Panc1 (cell line): ENCODE measurements around the gene SGMS2. TPM values are rescaled to one million over a fixed set of nuclear protein-coding genes. Genes with fewer than 3 reads are reported as not detected.

Experiments
- ATAC-seq: fragments of 200-7000 bp; cut with Tn5 transposase; 2 replicates; pipeline ENCODE4 v1.9.1; 2020; ENCODE audit warnings: mild to moderate bottlenecking, moderate library complexity
- BruUV-seq: library from RNA; stranded (reverse); fragments of 400-500 nt; replicated peaks from 2 replicates; lab custom pipeline; 2021; lab: Mats Ljungman, UMichigan
- CTCF ChIA-PET: fragments of 300-600 bp; sonication (Branson Sonifier 250); formaldehyde crosslinking; loops from one replicate; lab custom pipeline; 2022; ENCODE audit warnings: antibody characterized with exemption; lab: Charles Lee
- POLR2A ChIA-PET: fragments of 300-600 bp; sonication (Branson Sonifier 250); formaldehyde crosslinking; loops from one replicate; lab custom pipeline; 2022; ENCODE audit warnings: antibody characterized with exemption; lab: Charles Lee
- DNase-seq: peaks from one replicate; pipeline ENCODE4 v3.0.0-alpha.2; 2010; ENCODE audit warnings: low read depth, low spot score
- H3K27ac ChIP-seq: 2 replicates; pipeline ENCODE4 v1.5.1; 2011; ENCODE audit warnings: mild to moderate bottlenecking, low read length, inconsistent platforms
- H3K27me3 ChIP-seq: fragments of 200-500 bp; sonication (Bioruptor generic); 2 replicates; pipeline ENCODE4 v1.6.0; 2014; ENCODE audit warnings: low read length, inconsistent platforms; ENCODE audit not compliant: control insufficient read depth, insufficient read depth
- H3K36me3 ChIP-seq: fragments of 200-500 bp; sonication (Bioruptor generic); 2 replicates; pipeline ENCODE4 v1.5.1; 2014; ENCODE audit warnings: inconsistent platforms, mild to moderate bottlenecking, low read length, moderate library complexity; ENCODE audit not compliant: control insufficient read depth, insufficient read depth
- H3K4me1 ChIP-seq: 2 replicates; pipeline ENCODE4 v1.5.1; 2011; ENCODE audit warnings: inconsistent platforms, mild to moderate bottlenecking, low read length, moderate library complexity; ENCODE audit not compliant: control insufficient read depth, insufficient read depth
- H3K4me3 ChIP-seq, 2 experiments: 2 replicates each; pipeline ENCODE4 v1.5.1; 2011 to 2012; ENCODE audit warnings: low read depth in 2 of 2, low read length in 2 of 2, mild to moderate bottlenecking in 2 of 2, inconsistent platforms in 1 of 2, moderate library complexity in 1 of 2
- H3K9me3 ChIP-seq: fragments of 200-500 bp; sonication (Bioruptor generic); 2 replicates; pipeline ENCODE4 v1.5.1; 2014; ENCODE audit warnings: low read depth, mild to moderate bottlenecking, inconsistent platforms, low read length, moderate library complexity; ENCODE audit not compliant: control insufficient read depth, insufficient read depth
- CTCF ChIP-seq: fragments of 450-650 bp; IDR thresholded peaks from 2 replicates; pipeline ENCODE4 v1.5.1; 2017; ENCODE audit warnings: mild to moderate bottlenecking
- POLR2AphosphoS5 ChIP-seq: IDR thresholded peaks from 2 replicates; pipeline ENCODE4 v1.6.1; 2012; ENCODE audit warnings: mild to moderate bottlenecking, low read depth, low read length, moderate library complexity
- REST ChIP-seq, 2 experiments: IDR thresholded peaks; 2 replicates each; pipeline ENCODE4 v1.6.1; 2011 to 2012; ENCODE audit warnings: low read depth in 2 of 2, control low read depth in 1 of 2, low read length in 1 of 2, mild to moderate bottlenecking in 1 of 2, moderate library complexity in 1 of 2; ENCODE audit not compliant: insufficient read depth in 1 of 2
- SIN3A ChIP-seq: IDR thresholded peaks from 2 replicates; pipeline ENCODE4 v1.6.1; 2012; ENCODE audit warnings: low read depth, mild to moderate bottlenecking, low read length, moderate library complexity, borderline replicate concordance; ENCODE audit not compliant: insufficient read depth
- TCF7L2 ChIP-seq: IDR thresholded peaks from 2 replicates; pipeline ENCODE4 v1.6.1; 2011; ENCODE audit warnings: mild to moderate bottlenecking, low read depth, low read length, inconsistent platforms
- in situ Hi-C: cut with HindIII; loops from 2 replicates; pipeline ENCODE4 v1.10.0; 2016; ENCODE audit warnings: low sequenced_read_pairs, low pct_unique_long_range_greater_than_20kb
- intact Hi-C: fragments of 100-400 bp; cut with micrococcal nuclease; formaldehyde crosslinking; loops from one replicate; pipeline ENCODE4 v1.10.0; 2022; ENCODE audit not compliant: unreplicated experiment
- total RNA-seq: library from RNA; stranded (reverse); gene quantifications from one replicate; pipeline ENCODE4 v1.2.1, GENCODE V29; 2021; ENCODE audit not compliant: unreplicated experiment

The SGMS2 gene
- total RNA-seq, 1 experiment from 2014 or later = 15.6 TPM

GRCh38 chr4:107874024-107874423, 49.3 kb downstream of the SGMS2 start:
- no peaks in the 10 kb centered on the region for H3K4me1 ChIP-seq
- POLR2A ChIA-PET = no interaction called here
- intact Hi-C loops = no loop called here

GRCh38 chr4:107876099-107876498, 51.4 kb downstream of the SGMS2 start:
- no peak for DNase-seq
- intact Hi-C loops (no loop called here), in situ Hi-C loops (no loop called here)
- ChIA-PET POLR2A (no interaction called here), CTCF (no interaction called here)
- H3K4me3 ChIP-seq = no peak overlapping the region
- H3K4me1 ChIP-seq = no peaks in the 10 kb centered on the region
- H3K27me3 ChIP-seq = no peaks in the 10 kb centered on the region
- no peak for ATAC-seq
- no peaks in the 10 kb centered on the region for H3K9me3 ChIP-seq
- no peaks in the 10 kb centered on the region for H3K36me3 ChIP-seq
- TF ChIP-seq CTCF = no peak
- TF ChIP-seq SIN3A = no peak
- TF ChIP-seq TCF7L2 = no peak
- BruUV-seq = no TSS peak
- no peak overlapping the region for H3K27ac ChIP-seq

More at GRCh38 chr4:107874024-107874423, 49.3 kb downstream of the SGMS2 start:
- ATAC-seq (no peak), DNase-seq (no peak)
- in situ Hi-C loops = no loop called here
- Histone ChIP-seq H3K4me3 (no peak overlapping the region), H3K27me3 (no peaks in the 10 kb centered on the region), H3K9me3 (no peaks in the 10 kb centered on the region), H3K27ac (no peak overlapping the region), H3K36me3 (no peaks in the 10 kb centered on the region)
- CTCF ChIA-PET = no interaction called here
- no TSS peak for BruUV-seq
- TF ChIP-seq TCF7L2 (no peak), REST (IDR thresholded peaks at IDR 0.05; ENCODE audit: insufficient read depth in 1 of 2, low read depth in 2 of 2, low read length in 1 of 2) (no peak), POLR2AphosphoS5 (no peak), SIN3A (no peak), CTCF (no peak)

GRCh38 chr4:107877361-107877760, 52.6 kb downstream of the SGMS2 start:
- no TSS peak for BruUV-seq
- in situ Hi-C loops = no loop called here
- ChIA-PET POLR2A (no interaction called here), CTCF (no interaction called here)
- no peak overlapping the region for H3K27ac ChIP-seq
- intact Hi-C loops = no loop called here
- H3K4me1 ChIP-seq = no peaks in the 10 kb centered on the region
- DNase-seq (no peak), ATAC-seq (no peak)
- H3K27me3 ChIP-seq = no peaks in the 10 kb centered on the region
- no peaks in the 10 kb centered on the region for H3K9me3 ChIP-seq
- no peak for TF ChIP-seq SIN3A
- TF ChIP-seq CTCF = no peak
- no peak for TF ChIP-seq REST (IDR thresholded peaks at IDR 0.05; ENCODE audit: insufficient read depth in 1 of 2, low read depth in 2 of 2, low read length in 1 of 2)
- no peak for TF ChIP-seq POLR2AphosphoS5
- no peak for TF ChIP-seq TCF7L2
- H3K36me3 ChIP-seq = no peaks in the 10 kb centered on the region
- H3K4me3 ChIP-seq = no peak overlapping the region
